GM21367 (cell line): ENCODE measurements around the gene C5orf22.
"Not testable (repeated sequence)": the region's sequence is repeated elsewhere in the genome, so short reads cannot be mapped to it uniquely, and the experiment has no call there.

Experiments
- ATAC-seq: cut with Tn5 transposase; IDR thresholded peaks from one replicate; pipeline ENCODE4 v1.9.1; 2021; ENCODE audit not compliant: unreplicated experiment

C5orf22 gene

DNA sequence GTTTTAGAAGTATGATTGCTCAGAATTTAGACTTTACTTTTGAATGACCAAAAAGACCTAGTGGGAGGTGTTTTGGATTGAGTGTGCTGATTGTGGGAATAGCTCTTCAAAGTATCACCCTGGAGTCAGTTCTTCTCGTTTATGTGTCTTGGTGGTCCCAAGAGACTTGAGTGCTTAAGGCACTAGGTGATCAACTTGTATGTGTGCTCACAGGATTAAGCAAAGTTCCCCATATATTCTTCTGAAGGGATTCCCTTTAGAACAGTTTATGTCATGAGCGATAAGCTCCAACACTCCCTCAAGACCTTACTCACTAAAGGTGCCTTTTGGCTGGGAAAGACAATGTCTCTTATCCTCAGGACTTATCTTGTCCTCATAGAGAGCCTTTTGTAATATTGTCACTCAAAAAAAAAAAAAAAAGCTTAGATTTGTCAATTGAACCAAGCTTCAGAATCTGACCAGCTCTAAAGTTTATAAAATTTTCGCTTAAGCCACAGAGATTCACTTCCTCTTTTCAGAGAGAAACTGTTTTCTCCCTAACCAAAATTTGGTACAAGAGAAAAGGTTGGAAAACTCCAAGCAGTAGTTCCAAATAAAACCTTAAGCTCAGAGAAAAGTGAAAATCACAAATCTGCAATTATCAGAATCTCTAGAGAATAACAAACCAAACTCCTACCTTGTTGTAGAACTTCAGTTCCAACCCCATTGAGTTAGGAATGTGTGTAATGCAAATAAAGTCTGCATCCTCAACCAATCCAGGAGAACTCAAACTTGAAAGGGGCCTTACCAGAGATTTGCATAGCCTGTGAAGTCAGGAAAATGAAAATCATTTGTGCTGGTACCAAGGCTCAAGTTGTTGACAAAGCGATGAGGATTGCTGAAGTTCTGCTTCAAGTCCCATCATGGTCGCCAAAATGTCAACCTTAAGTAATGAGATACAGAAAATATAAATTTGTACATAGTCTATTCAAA, 66.8 kb downstream of the C5orf22 start:
- ATAC-seq: no peak

DNA sequence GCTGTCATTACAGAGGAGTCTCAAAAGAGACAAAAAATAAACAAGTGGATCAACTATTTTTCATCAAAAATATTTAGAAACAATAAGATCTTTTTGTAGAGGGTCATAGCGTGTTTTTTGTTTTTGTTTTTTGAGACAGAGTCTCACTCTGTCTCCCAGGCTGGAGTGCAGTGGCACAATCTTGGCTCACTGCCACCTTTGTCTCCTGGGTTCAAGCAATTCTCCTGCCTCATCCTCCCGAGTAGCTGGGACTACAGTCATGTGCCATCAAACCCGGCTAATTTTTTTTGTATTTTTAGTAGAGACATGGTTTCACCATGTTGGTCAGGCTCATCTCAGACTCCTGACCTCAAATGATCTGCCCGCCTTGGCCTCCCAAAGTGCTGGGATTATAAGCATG, 70.2 kb downstream of the C5orf22 start:
- not testable (repeated sequence) for ATAC-seq

GRCh38 chr5:31604240-31604639, 72.1 kb downstream of the C5orf22 start:
- ATAC-seq: no peak

GRCh38 chr5:31604644-31605043, 72.5 kb downstream of the C5orf22 start:
- ATAC-seq: no peak
